Neural progenitor cell (in vitro differentiated cells): ENCODE data around the gene NLGN2. TPM values are rescaled to one million over a fixed set of nuclear protein-coding genes. Genes with fewer than 3 reads are reported as not detected.

Source experiments
- DNase-seq: peaks from one replicate; pipeline ENCODE4 v3.0.0-alpha.2; 2016; ENCODE audit warnings: low spot score
- H2AFZ ChIP-seq: fragments of 200-600 bp; sonication (generic); replicated peaks from 2 replicates; pipeline ENCODE4 v1.6.1; 2016; ENCODE audit warnings: antibody characterized with exemption
- H3F3A ChIP-seq: fragments of 200-600 bp; sonication (generic); 2 replicates; pipeline ENCODE4 v1.6.1; 2016; ENCODE audit warnings: antibody characterized with exemption, low read depth
- H3K27ac ChIP-seq: fragments of 200-600 bp; sonication (generic); 2 replicates; pipeline ENCODE4 v1.5.1; 2016; ENCODE audit warnings: mild to moderate bottlenecking
- H3K27me3 ChIP-seq: fragments of 200-600 bp; sonication (generic); 2 replicates; pipeline ENCODE4 v1.6.1; 2016; ENCODE audit warnings: mild to moderate bottlenecking, moderate library complexity
- H3K36me3 ChIP-seq: fragments of 200-600 bp; sonication (generic); 2 replicates; pipeline ENCODE4 v1.5.1; 2016
- H3K4me1 ChIP-seq: fragments of 200-600 bp; sonication (generic); 2 replicates; pipeline ENCODE4 v1.6.1; 2016; ENCODE audit warnings: mixed run types
- H3K4me2 ChIP-seq: fragments of 200-600 bp; sonication (generic); 2 replicates; pipeline ENCODE4 v1.6.1; 2016
- H3K4me3 ChIP-seq: fragments of 200-600 bp; sonication (generic); 2 replicates; pipeline ENCODE4 v1.5.1; 2016
- H3K79me2 ChIP-seq: fragments of 200-600 bp; sonication (generic); 2 replicates; pipeline ENCODE4 v1.6.1; 2016; ENCODE audit warnings: low read depth
- H3K9ac ChIP-seq: fragments of 200-600 bp; sonication (generic); 2 replicates; pipeline ENCODE4 v1.6.1; 2016
- H3K9me3 ChIP-seq: fragments of 200-600 bp; sonication (generic); 2 replicates; pipeline ENCODE4 v1.5.1; 2016; ENCODE audit warnings: low read depth
- H4K20me1 ChIP-seq: fragments of 200-600 bp; sonication (generic); 2 replicates; pipeline ENCODE4 v1.6.1; 2016; ENCODE audit warnings: low read depth
- H3K27ac Mint-ChIP-seq: 3 replicates; pipeline ENCODE4 v1.8.0; 2021; ENCODE audit warnings: mixed read lengths
- H3K27me3 Mint-ChIP-seq: 2 replicates; pipeline ENCODE4 v1.8.0; 2022; ENCODE audit warnings: low read depth, mild to moderate bottlenecking, inconsistent platforms, moderate library complexity, mixed read lengths; ENCODE audit not compliant: insufficient read depth
- H3K36me3 Mint-ChIP-seq: 3 replicates; pipeline ENCODE4 v1.8.0; 2021; ENCODE audit warnings: mixed read lengths
- H3K4me1 Mint-ChIP-seq: 3 replicates; pipeline ENCODE4 v1.8.0; 2021; ENCODE audit warnings: mixed read lengths
- H3K4me3 Mint-ChIP-seq: 3 replicates; pipeline ENCODE4 v1.8.0; 2021; ENCODE audit warnings: mild to moderate bottlenecking, moderate library complexity, mixed read lengths
- H3K9me3 Mint-ChIP-seq: 3 replicates; pipeline ENCODE4 v1.8.0; 2020; ENCODE audit warnings: mixed read lengths
- CTCF ChIP-seq: fragments of 200-600 bp; sonication (generic); IDR thresholded peaks from 2 replicates; pipeline ENCODE4 v1.5.1; 2017; ENCODE audit warnings: antibody characterized with exemption, mild to moderate bottlenecking
- EZH2 ChIP-seq: fragments of 200-600 bp; sonication (generic); IDR thresholded peaks from 2 replicates; pipeline ENCODE4 v1.6.1; 2017; ENCODE audit warnings: antibody characterized with exemption, mild to moderate bottlenecking, moderate library complexity
- EZH2phosphoT487 ChIP-seq: fragments of 200-600 bp; sonication (generic); IDR thresholded peaks from 2 replicates; pipeline ENCODE4 v1.6.1; 2017; ENCODE audit warnings: antibody characterized with exemption
- total RNA-seq: library from RNA; depleted of rRNA; stranded (reverse); fragments of >200 nt; gene quantifications from 2 replicates; pipeline ENCODE4 v1.2.3, GENCODE V29; 2015; ENCODE audit warnings: low replicate concordance

The NLGN2 gene
- total RNA-seq, 1 donor from 2014 or later = 13.9 TPM

DNA sequence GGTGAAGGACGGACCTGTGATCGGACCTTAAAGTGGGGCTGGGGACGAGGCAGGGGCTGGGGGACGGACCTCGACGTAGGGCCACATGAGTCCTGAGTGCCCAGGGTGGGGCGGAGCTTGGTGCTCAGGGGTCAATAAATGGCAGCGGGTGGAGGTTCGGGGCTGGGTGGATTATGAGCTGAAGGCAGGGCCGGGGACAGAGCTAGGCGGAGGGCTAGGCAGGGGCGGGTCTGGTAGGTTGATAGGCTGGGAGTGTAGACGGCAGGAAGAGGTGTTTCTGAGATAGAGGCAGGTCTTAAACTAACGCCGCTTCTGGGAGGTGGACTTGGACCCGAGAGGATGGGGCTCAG is 37.9 kb downstream of the NLGN2 start:
- H3K4me3 ChIP-seq = peak overlapping the region; percentile 71
- TF ChIP-seq EZH2phosphoT487 (no peak), EZH2 (no peak), CTCF (no peak)
- H4K20me1 ChIP-seq = no peaks in the 10 kb centered on the region
- peak overlapping the region; percentile 98 for H3K4me2 ChIP-seq
- H3K9me3 ChIP-seq = no peaks in the 10 kb centered on the region
- peak overlapping the region; percentile 91 for H3K27ac Mint-ChIP-seq
- no peaks in the 10 kb centered on the region for H3K36me3 ChIP-seq
- H2AFZ ChIP-seq = peak overlapping the region; percentile 99
- H3K9me3 Mint-ChIP-seq = peaks cover 4% of the 10 kb centered on the region
- peaks cover 46% of the 10 kb centered on the region for H3K4me1 Mint-ChIP-seq
- peaks cover 34% of the 10 kb centered on the region for H3K27me3 ChIP-seq
- no peaks in the 10 kb centered on the region for H3K36me3 Mint-ChIP-seq
- peak; percentile 89 for DNase-seq
- H3F3A ChIP-seq = peaks cover 28% of the 10 kb centered on the region
- peak overlapping the region; percentile 87 for H3K4me3 Mint-ChIP-seq
- peaks cover 4% of the 10 kb centered on the region for H3K27me3 Mint-ChIP-seq
- H3K27ac ChIP-seq = no peak overlapping the region
- H3K9ac ChIP-seq = no peak overlapping the region
- H3K79me2 ChIP-seq = no peaks in the 10 kb centered on the region
- H3K4me1 ChIP-seq = peaks cover 9% of the 10 kb centered on the region

DNA sequence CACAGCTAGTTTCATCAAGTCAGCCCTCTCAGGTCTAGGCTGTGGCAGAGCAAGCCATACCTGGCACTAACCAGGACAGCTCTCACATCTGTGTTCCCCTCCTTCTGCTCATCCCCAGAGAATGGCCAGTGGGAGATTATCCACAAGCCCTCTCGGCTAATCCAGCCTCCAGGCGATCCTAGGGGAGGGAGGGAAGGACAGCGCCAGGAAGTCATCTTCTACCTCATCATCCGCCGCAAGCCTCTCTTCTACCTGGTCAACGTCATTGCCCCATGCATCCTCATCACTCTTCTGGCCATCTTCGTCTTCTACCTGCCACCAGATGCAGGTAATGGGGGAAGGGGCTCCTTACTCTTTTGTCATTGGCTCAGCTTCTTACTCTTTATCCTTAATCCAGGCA is 40.8 kb downstream of the NLGN2 start:
- Histone ChIP-seq H2AFZ (no peak overlapping the region), H3F3A (peaks cover 22% of the 10 kb centered on the region), H3K9me3 (no peaks in the 10 kb centered on the region), H3K36me3 (no peaks in the 10 kb centered on the region), H3K79me2 (no peaks in the 10 kb centered on the region), H3K4me2 (no peak overlapping the region), H3K27me3 (peaks cover 23% of the 10 kb centered on the region), H4K20me1 (no peaks in the 10 kb centered on the region), H3K4me1 (peaks cover 9% of the 10 kb centered on the region), H3K9ac (no peak overlapping the region), H3K4me3 (no peak overlapping the region), H3K27ac (no peak overlapping the region)
- Mint-ChIP-seq H3K4me3 (peak overlapping the region; percentile 31), H3K9me3 (peaks cover 4% of the 10 kb centered on the region), H3K4me1 (peaks cover 30% of the 10 kb centered on the region), H3K27me3 (peaks cover 4% of the 10 kb centered on the region), H3K27ac (no peak overlapping the region), H3K36me3 (no peaks in the 10 kb centered on the region)
- DNase-seq = no peak
- TF ChIP-seq EZH2 (no peak), CTCF (no peak), EZH2phosphoT487 (no peak)

DNA sequence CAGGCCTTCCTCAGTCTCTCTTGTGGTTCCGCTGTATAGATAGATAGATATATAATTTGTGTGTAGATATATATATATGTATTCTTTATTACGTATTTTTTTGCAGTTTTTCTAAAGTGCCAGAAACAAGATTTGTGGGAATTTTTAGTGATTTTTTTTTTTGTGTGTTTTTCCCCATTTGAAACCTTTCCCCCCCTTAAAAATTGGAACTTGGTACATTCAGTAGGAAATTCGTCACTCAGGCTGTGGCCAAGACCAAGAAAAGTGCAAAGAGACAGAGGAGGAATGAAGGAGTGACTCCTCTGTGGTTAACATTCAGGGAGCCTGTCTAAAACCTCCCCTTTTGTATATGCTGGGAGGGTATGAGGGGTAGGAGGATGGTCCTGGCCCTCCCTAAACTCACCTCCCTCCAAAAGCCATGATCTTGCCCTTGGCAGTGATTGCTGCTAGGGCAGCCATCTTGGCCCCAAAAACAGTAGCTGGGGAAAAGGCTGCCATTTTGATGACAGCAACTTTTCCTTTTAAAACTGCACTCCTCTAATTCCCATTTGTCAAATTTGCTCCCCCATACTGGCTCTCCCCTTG is 52.4 kb downstream of the NLGN2 start:
- no peaks in the 10 kb centered on the region for H3K9me3 Mint-ChIP-seq
- no peak overlapping the region for H2AFZ ChIP-seq
- no peak overlapping the region for H3K27ac Mint-ChIP-seq
- H3K4me3 Mint-ChIP-seq = peak overlapping the region; percentile 51
- H3K4me1 Mint-ChIP-seq = peaks cover 15% of the 10 kb centered on the region
- no peaks in the 10 kb centered on the region for H3K27me3 ChIP-seq
- no peak overlapping the region for H3K27ac ChIP-seq
- DNase-seq = no peak
- H3K9ac ChIP-seq = no peak overlapping the region
- no peaks in the 10 kb centered on the region for H3K79me2 ChIP-seq
- H3K4me2 ChIP-seq = no peak overlapping the region
- TF ChIP-seq EZH2phosphoT487 = no peak
- no peak for TF ChIP-seq CTCF
- TF ChIP-seq EZH2 = no peak
- H3K36me3 Mint-ChIP-seq = peaks cover 11% of the 10 kb centered on the region
- H3K27me3 Mint-ChIP-seq = peaks cover 10% of the 10 kb centered on the region
- peaks cover 10% of the 10 kb centered on the region for H3K4me1 ChIP-seq
- no peaks in the 10 kb centered on the region for H3K9me3 ChIP-seq
- no peak overlapping the region for H3K4me3 ChIP-seq
- peaks cover 25% of the 10 kb centered on the region for H3F3A ChIP-seq
- peaks cover 3% of the 10 kb centered on the region for H4K20me1 ChIP-seq
- no peaks in the 10 kb centered on the region for H3K36me3 ChIP-seq
